ENCODE measurements around the gene DOCK3. TPM values are rescaled to one million over a fixed set of nuclear protein-coding genes. Genes with fewer than 3 reads are reported as not detected.

Gene DOCK3
- total and polyA plus RNA-seq, 10 of the 15 experiments (the other 5 are each of a cell fraction or from before 2014, with no cell fraction given): 0.02 to 0.52 (median 0.04) TPM; not detected in 5

GRCh38 chr3:51224283-51224682, 549.6 kb downstream of the DOCK3 start:
- Histone ChIP-seq H3K79me2 (ENCODE audit: control insufficient read depth, insufficient read depth, low read length) (no peaks in the 10 kb centered on the region), H3K4me3 (no peak overlapping the region), H3K9ac (ENCODE audit: control insufficient read depth, insufficient read depth, low read length) (no peak overlapping the region), H4K20me1 (ENCODE audit: control insufficient read depth, insufficient read depth) (no peaks in the 10 kb centered on the region), H3K9me3 (replicated peaks; ENCODE audit: control insufficient read depth, insufficient read depth, low read length) (no peaks in the 10 kb centered on the region), H3K27me3 (replicated peaks in 1 of 2; ENCODE audit: control insufficient read depth in 2 of 2, insufficient read depth in 2 of 2, low read length in 1 of 2) (peaks cover 0 to 2% of the 10 kb centered on the region in 2 experiments; a peak in 1 of 4 replicates), H3K4me1 (ENCODE audit: control insufficient read depth, insufficient read depth, low read length) (no peaks in the 10 kb centered on the region), H2AFZ (ENCODE audit: control insufficient read depth, low read depth, low read length) (no peak overlapping the region), H3K27ac (ENCODE audit: control insufficient read depth, insufficient read depth) (no peak overlapping the region), H3K4me2 (ENCODE audit: control insufficient read depth, insufficient read depth) (no peak overlapping the region), H3K36me3 (ENCODE audit: control insufficient read depth in 2 of 2, insufficient read depth in 2 of 2, low read length in 1 of 2) (no peaks in the 10 kb centered on the region)
- TF ChIP-seq EP300 (IDR thresholded peaks at IDR 0.05; ENCODE audit: borderline replicate concordance in 1 of 2, control insufficient read depth in 1 of 2, low read depth in 2 of 2, low read length in 2 of 2): no peak
- no peak for TF ChIP-seq YY1 (IDR thresholded peaks at IDR 0.05; ENCODE audit: low read depth, low read length)
- TF ChIP-seq KAT2A (conservative IDR thresholded peaks at IDR 0.05; ENCODE audit: control insufficient read depth, low read depth, low read length): no peak
- TF ChIP-seq ASH2L (IDR thresholded peaks at IDR 0.05; ENCODE audit: borderline replicate concordance, low read depth): no peak
- TF ChIP-seq PAX5 (IDR thresholded peaks at IDR 0.05; ENCODE audit: borderline replicate concordance, low read depth, low read length): no peak
- TF ChIP-seq CUX1 (IDR thresholded peaks at IDR 0.05; ENCODE audit: insufficient replicate concordance, low read depth, low read length): no peak
- no peak for TF ChIP-seq TCF12 (IDR thresholded peaks at IDR 0.05; ENCODE audit: low read depth, low read length)
- no peak for TF ChIP-seq MYB (IDR thresholded peaks at IDR 0.05; ENCODE audit: borderline replicate concordance, low read depth, low read length)
- TF ChIP-seq FOXK2 (IDR thresholded peaks at IDR 0.05): no peak
- ChIA-PET SMC1A (ENCODE audit: uncharacterized antibody, unreplicated experiment) (no interaction called here), POLR2A (no interaction called here), CTCF (no interaction called here), RAD21 (ENCODE audit: unreplicated experiment) (no interaction called here)
- ATAC-seq (no peak), DNase-seq (ENCODE audit: low read depth, low spot score) (no peak), FAIRE-seq (no peak)
- intact Hi-C loops (cut with micrococcal nuclease; ENCODE audit: unreplicated experiment): no loop called here
- in situ Hi-C loops (cut with MboI): no loop called here
- no TSS peak for BruUV-seq (replicated peaks)
- 0% methylated on average over 1 of the region's 1 CpG for WGBS (ENCODE audit: insufficient coverage, insufficient replicate concordance, low lambda C conversion rate, missing lambda C conversion rate)
